Nucleus accumbens (tissue), 56 donors: Measurements from ENCODE around the gene SUMO4.

Experiments used
- DNase-seq, 56 donors: peaks; one replicate each; lab custom pipeline; 2025; lab: John Stamatoyannopoulos, UW

The SUMO4 gene

DNA sequence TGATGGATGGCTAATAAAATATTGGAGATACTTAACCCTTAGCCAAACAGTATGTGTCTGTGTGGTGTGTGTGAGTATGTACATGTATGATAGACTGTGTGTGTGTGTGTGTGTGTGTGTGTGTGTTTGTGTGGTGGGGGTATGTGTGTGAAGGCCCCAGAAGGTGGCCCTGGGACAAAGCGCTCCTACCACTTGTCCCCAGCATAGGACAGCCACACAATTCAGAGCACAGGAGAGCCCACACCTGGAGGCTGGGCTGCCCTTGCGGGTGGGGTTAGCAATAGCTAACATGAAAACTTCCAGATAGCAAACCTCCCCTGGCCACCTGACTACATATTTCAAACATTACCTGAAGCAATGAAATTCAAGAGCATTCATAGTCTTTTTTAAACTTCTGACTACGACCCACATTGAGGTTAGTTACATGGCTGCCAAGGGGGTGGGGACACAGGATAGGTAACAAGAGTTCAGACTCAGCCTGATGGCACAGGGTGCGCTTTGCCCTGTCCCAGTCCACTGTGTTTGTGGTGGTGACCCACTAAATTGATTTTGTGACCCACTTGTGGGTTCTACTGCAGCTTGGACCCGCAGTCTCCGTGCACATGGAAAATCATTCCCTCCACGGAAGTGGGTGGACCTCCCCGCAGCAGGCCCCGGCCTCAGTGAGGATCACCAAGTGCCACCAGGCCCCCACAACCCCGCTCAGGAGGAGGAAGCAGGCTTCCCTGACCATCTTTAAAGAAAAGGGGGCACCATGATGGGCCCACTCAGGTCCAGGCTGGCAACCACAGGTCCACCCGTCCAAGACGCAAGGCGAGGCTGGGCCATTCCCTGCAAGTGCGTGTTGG, 50.0 kb downstream of the SUMO4 start:
- no peak for DNase-seq
